Coronary artery (tissue), 2 donors: ENCODE measurements around the gene TCEA2.

Experiments
- DNase-seq: peaks from one replicate; pipeline ENCODE4 v3.0.0-alpha.2; 2017; ENCODE audit warnings: low spot score
- H3K27ac ChIP-seq, 2 donors: fragments of 200-600 bp; sonication (generic); one replicate each; pipeline ENCODE4 v1.5.1; 2016 to 2019
- H3K4me3 ChIP-seq: fragments of 200-600 bp; sonication (generic); 2 replicates; pipeline ENCODE4 v1.5.1; 2016; ENCODE audit warnings: mild to moderate bottlenecking, moderate library complexity
- TF ChIP-seq, protein P1 (sequence below): fragments of 200-600 bp; sonication (generic); IDR thresholded peaks from one replicate; pipeline ENCODE4 v1.5.1; 2019; ENCODE audit warnings: antibody characterized with exemption

TCEA2 gene

DNA sequence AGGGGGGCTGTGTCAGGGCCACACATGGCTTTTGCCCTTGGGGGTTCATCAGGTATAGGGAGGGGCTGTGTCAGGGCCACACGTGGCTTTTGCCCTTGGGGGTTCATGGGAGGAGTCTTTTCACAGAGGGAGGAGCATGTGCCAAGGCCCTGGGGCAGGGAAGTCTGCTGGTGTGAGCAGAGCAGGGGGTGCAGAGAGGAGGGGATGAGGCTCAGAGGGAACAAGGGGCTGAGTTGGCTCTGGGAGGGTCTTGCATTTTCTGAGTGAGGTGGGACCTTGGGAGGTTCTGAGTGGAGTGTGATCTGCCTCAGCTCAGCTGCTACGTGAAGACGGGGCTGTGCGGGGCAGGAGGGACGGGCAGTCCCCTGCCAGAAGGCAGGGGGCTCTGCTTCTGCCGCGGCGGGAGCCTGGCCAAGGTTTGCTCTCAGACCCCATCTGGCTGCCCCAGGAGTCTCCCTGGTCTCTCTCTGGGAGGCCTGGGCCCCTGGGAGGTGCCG lies 7.6 kb upstream of the TCEA2 start:
- no peak overlapping the region for H3K4me3 ChIP-seq
- TF ChIP-seq, protein P1, sequence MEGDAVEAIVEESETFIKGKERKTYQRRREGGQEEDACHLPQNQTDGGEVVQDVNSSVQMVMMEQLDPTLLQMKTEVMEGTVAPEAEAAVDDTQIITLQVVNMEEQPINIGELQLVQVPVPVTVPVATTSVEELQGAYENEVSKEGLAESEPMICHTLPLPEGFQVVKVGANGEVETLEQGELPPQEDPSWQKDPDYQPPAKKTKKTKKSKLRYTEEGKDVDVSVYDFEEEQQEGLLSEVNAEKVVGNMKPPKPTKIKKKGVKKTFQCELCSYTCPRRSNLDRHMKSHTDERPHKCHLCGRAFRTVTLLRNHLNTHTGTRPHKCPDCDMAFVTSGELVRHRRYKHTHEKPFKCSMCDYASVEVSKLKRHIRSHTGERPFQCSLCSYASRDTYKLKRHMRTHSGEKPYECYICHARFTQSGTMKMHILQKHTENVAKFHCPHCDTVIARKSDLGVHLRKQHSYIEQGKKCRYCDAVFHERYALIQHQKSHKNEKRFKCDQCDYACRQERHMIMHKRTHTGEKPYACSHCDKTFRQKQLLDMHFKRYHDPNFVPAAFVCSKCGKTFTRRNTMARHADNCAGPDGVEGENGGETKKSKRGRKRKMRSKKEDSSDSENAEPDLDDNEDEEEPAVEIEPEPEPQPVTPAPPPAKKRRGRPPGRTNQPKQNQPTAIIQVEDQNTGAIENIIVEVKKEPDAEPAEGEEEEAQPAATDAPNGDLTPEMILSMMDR, result no peak
- no peak for DNase-seq
- peak overlapping the region in 1 of 2 donors; percentile 74 for H3K27ac ChIP-seq

DNA sequence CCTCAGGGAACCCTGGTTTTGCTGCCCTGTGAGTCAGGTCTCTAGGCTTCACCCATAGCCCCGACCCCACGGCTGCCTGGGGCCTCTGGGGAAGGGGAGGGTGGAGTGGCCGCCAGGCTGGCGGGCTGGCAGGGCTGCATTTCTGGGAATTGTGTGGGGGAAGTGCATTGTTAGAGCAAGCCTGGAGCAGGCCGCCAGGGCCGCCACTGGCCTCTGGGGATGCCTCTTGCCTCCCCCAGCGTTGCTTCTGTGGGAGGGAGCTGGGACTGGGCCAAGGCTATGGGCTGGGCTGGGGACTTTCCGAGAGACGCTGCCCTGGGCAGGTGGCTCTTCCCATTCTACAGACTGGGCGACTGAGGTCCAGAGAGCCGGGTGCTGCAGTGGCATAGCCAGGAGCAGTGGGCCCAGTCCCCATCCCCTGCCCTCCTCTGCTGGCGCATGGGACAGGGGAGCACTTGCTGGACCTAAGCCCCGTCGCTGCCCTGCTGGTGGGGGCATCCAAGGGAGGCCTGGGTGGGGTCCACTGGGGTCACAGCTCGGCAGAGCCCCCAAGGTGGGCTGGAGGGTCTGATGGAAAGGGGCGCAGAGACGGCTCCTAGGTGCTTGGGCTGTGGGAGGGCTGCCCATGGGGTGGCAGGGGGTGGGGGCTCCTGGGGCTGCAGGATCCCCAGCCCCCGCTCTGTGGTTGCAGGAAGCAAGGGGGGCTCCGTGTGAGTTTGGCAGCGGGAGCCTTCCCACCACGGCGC lies 6.9 kb upstream of the TCEA2 start:
- H3K27ac ChIP-seq, result peak overlapping the region in 1 of 2 donors; percentile 74
- DNase-seq, result no peak

DNA sequence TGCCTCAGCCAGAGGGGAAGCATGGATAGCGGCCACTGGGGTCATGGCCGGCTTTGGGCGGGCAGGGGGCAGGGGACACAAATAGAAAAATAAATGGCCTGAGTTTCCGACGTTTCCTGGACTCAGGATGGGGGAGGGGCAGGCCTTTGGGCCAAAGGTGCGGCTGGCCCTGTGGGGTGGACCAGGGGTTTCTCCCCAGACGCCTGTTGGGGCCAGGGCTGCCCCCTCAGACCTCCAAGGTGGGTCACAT lies 6.4 kb upstream of the TCEA2 start:
- H3K27ac ChIP-seq, result peak overlapping the region in 1 of 2 donors; percentile 74
- TF ChIP-seq, protein P1, result no peak
- peak overlapping the region; percentile 6 for H3K4me3 ChIP-seq
- DNase-seq, result no peak

More for the DNA sequence above, 6.9 kb upstream of the TCEA2 start:
- no peak overlapping the region for H3K4me3 ChIP-seq
- TF ChIP-seq, protein P1, result no peak

DNA sequence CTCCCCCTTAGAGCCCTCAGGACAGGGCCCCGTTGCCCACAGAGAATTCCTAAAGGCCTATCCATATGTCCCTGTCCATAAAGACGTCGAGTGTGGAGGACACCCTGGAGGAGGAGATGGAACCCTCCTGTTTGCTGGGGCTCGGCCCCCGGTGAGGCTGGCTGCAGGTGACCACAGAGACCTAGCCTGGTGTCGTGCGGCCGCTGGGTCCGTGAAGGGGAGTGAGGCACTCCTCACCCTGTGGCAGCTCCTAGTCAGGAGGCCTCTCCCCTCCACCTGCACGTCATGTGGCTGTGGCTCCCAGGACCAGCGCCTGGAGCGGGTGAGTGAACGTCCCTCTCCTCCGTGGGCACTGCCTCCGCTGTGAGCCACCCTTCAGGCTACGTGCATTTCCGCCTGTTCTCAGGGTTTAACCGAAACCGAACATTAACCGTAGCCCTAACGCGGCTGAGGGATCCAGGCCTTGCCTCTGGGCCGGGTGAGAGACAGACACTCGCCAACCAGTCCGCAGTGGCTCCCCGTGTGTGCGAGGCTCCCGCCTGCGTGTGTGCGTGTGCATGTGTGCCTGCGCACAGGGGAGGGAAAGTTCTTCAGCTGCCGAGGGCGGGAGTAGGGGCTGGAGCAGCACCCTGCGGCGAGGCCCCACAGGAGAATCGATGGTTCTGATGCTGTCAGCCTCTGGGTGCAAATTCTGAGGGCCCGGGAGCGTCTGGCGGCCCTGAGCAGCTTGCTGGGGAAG lies 5.9 kb upstream of the TCEA2 start:
- Histone ChIP-seq H3K4me3 (peak overlapping the region; percentile 6), H3K27ac (peak overlapping the region in 1 of 2 donors; percentile 74)
- TF ChIP-seq, protein P1, result no peak
- no peak for DNase-seq

DNA sequence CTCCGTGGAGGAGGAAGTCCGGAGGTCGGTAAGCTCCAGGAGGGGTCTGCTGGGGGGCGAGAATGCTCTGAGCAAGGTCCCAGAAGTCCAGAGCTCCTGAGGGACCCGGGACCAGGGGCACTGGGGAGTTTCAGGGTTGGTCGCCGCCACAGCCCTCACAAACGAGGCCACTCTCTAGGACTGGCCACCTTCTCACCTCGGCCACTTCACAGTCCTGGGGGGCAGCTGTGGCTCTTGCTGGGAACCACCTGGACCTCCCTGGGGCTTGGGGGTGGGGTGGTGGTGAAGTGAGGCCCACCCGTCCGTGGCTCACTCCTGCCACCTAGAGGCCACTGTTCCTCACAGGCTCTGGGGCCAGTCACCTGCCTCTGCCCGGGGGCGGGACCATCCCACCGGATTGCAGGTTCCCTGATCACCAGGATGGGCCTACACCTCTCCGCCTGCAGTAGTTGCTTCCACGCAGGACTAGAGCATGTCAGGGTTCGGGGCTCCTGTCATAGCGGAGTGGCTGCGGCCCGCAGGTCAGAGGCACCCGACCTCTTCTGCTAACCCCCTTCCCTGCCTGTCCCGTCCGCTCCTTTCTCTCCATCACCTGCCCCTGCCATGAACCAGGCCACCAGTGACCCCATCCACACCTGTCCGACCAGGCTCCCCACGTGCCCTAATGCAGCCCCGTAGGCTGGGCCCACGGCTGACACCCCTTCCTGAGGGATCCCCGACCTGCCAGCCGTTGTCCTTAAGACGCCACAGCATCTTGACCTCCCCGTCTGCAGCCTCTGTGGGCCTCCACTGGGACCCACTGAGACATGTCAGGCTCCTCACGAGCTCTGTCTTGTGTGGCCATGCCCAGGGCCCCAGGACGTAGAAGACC lies 5.1 kb upstream of the TCEA2 start:
- Histone ChIP-seq H3K27ac (peak overlapping the region in 1 of 2 donors; percentile 74), H3K4me3 (peak overlapping the region; percentile 6)
- TF ChIP-seq, protein P1, result peak; percentile 66
- DNase-seq, result no peak

DNA sequence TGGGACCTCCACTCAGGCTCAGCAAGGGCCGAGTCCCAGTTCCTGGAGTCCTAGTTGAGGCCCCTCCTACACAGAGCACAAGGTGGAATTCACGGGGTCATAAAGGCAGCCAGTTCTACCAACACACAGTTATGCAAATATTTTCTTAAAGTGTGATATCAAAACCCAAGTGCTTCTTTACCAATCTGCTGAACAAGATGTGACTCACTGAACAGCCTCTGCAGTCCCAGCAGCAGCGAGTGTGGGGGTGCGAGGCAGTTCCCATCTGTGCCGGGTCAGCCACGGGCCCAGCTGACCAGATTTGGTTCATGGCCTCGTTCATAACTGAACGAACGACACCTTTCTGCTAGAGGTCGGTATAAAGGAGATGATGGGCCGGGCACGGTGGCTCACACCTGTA lies 4.5 kb upstream of the TCEA2 start:
- no peak for DNase-seq
- TF ChIP-seq, protein P1, result no peak
- Histone ChIP-seq H3K27ac (no peak overlapping the region), H3K4me3 (no peak overlapping the region)
